ENCODE data around the gene OPHN1.
"Not testable (repeated sequence)": the region's sequence is repeated elsewhere in the genome, so short reads cannot be mapped to it uniquely, and the experiment has no call there.

The OPHN1 gene

DNA sequence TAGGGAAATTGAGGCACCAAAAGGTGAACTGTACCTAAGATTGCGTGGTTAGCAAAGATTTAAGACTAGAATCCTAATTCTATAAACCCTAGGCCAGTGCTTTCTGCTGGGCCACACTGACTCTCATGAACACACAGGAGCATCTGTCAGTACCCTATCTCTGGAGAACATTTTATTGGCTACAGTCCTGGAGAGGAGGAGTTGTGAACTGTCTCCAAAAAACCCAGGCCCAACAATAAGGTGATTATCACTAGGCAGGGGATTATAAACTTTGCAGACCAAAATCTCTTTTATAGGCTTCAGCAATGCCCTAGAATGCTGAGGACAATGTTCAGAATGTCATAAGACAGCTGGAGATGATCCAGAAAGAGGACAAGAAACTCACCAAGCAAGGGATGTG, 24.1 kb downstream of the OPHN1 start:
- Histone ChIP-seq H3K27me3 (peaks cover 30% of the 10 kb centered on the region), H3K36me3 (no peaks in the 10 kb centered on the region), H3K4me1 (no peaks in the 10 kb centered on the region), H3K4me3 (no peak overlapping the region), H4K20me1 (no peaks in the 10 kb centered on the region), H3K9ac (no peak overlapping the region), H3K27ac (no peak overlapping the region), H3K4me2 (no peak overlapping the region), H3K9me3 (no peaks in the 10 kb centered on the region)
- TF ChIP-seq Cebpa-rat (IDR thresholded peaks at IDR 0.05), result no peak

DNA sequence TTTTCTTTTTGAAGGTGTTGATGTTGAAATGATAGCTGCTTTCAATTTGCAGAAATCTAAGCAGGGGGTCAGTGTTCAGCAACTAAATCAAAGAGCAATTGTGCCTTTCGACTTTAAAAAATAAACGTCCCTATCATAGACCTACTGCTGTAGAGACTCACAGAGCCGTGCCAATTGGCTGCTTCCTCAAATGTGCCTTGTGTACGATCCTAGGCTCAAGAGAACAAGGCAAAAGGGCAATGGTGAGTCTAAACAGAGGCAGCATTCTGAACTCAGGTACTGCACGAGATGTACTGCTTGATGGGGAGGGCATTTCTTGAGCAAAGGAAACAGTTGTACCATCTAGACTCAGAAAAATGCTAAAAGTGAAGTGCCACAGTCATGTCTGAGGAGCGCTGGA, 29.8 kb downstream of the OPHN1 start:
- Histone ChIP-seq H4K20me1 (no peaks in the 10 kb centered on the region), H3K9me3 (0 out of 2 replicates have a peak, but pooled peaks cover 12% of the 10 kb centered on the region), H3K36me3 (no peaks in the 10 kb centered on the region), H3K9ac (no peak overlapping the region), H3K4me2 (no peak overlapping the region), H3K27ac (no peak overlapping the region), H3K4me1 (no peaks in the 10 kb centered on the region), H3K27me3 (peaks cover 17% of the 10 kb centered on the region), H3K4me3 (no peak overlapping the region)
- TF ChIP-seq Cebpa-rat (IDR thresholded peaks at IDR 0.05), result no peak

DNA sequence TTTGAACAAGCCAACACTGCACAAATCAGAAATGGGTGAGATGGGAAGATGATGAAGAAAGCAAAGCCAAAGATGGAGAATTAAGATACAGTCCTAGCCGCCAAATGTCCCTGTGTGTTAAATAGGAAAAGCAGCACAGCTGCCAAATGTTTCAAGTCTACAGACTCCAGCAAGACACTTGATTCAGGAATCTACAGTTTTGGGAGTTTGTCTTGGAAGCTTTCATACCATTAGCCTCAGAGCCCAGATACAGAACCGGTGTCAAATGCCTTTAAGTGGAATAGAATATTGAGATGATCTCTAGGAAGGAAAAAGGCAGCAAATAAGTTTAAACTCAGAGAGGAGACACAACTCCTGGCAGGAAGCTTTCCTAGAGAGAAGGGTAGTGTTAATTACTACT, 30.3 kb downstream of the OPHN1 start:
- H3K4me3 ChIP-seq, result no peak overlapping the region
- H3K4me1 ChIP-seq, result no peaks in the 10 kb centered on the region
- 0 out of 2 replicates have a peak, but pooled peaks cover 12% of the 10 kb centered on the region for H3K9me3 ChIP-seq
- H4K20me1 ChIP-seq, result no peaks in the 10 kb centered on the region
- TF ChIP-seq Cebpa-rat (IDR thresholded peaks at IDR 0.05), result no peak
- no peak overlapping the region for H3K27ac ChIP-seq
- H3K27me3 ChIP-seq, result peaks cover 17% of the 10 kb centered on the region
- no peak overlapping the region for H3K9ac ChIP-seq
- no peak overlapping the region for H3K4me2 ChIP-seq
- no peaks in the 10 kb centered on the region for H3K36me3 ChIP-seq

DNA sequence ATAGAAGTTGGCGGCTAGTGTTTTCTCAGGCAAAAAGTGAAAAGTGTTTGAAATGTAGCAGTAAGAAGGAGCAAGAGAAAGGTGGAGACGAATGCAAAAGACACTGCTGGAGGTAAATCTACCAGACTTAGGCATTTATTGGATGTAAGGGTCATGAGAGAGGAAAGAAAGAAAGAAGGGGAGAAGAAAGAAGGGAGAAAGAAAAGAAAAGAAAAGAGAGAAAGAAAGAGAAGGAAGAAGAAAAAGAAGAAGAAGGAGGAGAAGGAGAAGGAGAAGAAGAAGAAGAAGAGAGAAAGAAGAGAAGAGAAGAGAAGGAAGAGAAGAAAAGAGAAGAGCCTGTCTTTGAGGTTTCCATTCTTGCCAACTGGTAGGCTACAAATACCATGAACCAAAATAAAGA, 31.2 kb downstream of the OPHN1 start:
- Histone ChIP-seq H3K27ac (no peak overlapping the region), H3K4me2 (no peak overlapping the region), H3K9ac (no peak overlapping the region), H3K9me3 (0 out of 2 replicates have a peak, but pooled peaks cover 12% of the 10 kb centered on the region), H3K4me1 (0 out of 2 replicates have a peak, but pooled peaks cover under 1% of the 10 kb centered on the region), H3K27me3 (peaks cover 17% of the 10 kb centered on the region), H3K36me3 (no peaks in the 10 kb centered on the region), H3K4me3 (no peak overlapping the region), H4K20me1 (no peaks in the 10 kb centered on the region)
- no peak for TF ChIP-seq Cebpa-rat (IDR thresholded peaks at IDR 0.05)

DNA sequence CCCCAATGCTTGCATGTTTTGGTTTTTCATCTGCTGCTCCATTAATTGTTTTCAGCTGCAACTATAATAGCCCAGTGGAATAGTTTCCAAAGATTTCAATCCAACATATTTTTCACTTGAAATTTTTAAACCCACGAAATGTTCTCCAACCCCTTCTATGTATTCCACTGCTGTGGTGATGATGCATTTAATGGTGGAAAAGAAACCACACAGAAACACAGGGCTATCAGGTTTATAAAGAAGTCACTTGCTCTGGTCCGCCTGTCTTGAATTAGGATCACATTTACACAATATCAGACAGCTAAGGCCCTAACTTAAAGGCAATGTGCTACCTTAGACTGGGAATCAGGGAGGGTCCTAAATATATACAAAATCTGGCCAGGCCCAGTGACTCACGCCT, 35.0 kb downstream of the OPHN1 start:
- Histone ChIP-seq H3K4me3 (no peak overlapping the region), H3K27ac (no peak overlapping the region), H3K9ac (no peak overlapping the region), H3K4me1 (peaks cover 7% of the 10 kb centered on the region; the same call in 1 of the 2 replicates), H3K36me3 (no peaks in the 10 kb centered on the region), H3K27me3 (peaks cover 16% of the 10 kb centered on the region), H3K9me3 (0 out of 2 replicates have a peak, but pooled peaks cover 12% of the 10 kb centered on the region), H3K4me2 (no peak overlapping the region), H4K20me1 (no peaks in the 10 kb centered on the region)
- TF ChIP-seq Cebpa-rat (IDR thresholded peaks at IDR 0.05), result no peak

DNA sequence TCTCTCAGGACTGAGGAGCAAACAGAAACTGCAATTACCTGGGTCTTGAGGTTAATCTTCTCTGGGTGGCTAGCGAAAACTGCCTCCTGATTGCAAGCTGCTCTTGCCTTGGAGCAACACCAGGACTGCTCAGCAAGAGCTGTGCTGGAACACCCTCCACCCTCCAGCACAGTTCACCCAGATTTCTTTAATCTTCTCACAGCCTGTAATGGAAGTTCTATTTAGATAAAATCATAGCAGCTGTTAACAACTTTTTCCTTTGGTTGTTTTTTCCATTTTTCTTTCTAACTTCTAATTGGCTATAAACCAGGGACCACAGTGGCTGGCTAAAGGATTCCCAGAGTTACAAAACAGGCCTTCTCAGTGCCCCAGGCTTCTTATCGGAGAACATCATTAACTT, 36.3 kb downstream of the OPHN1 start:
- Histone ChIP-seq H4K20me1 (no peaks in the 10 kb centered on the region), H3K27me3 (peaks cover 18% of the 10 kb centered on the region), H3K9me3 (0 out of 2 replicates have a peak, but pooled peaks cover 12% of the 10 kb centered on the region), H3K4me2 (no peak overlapping the region), H3K27ac (no peak overlapping the region), H3K4me1 (peaks cover 7% of the 10 kb centered on the region; the same call in 1 of the 2 replicates), H3K36me3 (no peaks in the 10 kb centered on the region), H3K9ac (no peak overlapping the region), H3K4me3 (no peak overlapping the region)
- TF ChIP-seq Cebpa-rat (IDR thresholded peaks at IDR 0.05), result no peak

DNA sequence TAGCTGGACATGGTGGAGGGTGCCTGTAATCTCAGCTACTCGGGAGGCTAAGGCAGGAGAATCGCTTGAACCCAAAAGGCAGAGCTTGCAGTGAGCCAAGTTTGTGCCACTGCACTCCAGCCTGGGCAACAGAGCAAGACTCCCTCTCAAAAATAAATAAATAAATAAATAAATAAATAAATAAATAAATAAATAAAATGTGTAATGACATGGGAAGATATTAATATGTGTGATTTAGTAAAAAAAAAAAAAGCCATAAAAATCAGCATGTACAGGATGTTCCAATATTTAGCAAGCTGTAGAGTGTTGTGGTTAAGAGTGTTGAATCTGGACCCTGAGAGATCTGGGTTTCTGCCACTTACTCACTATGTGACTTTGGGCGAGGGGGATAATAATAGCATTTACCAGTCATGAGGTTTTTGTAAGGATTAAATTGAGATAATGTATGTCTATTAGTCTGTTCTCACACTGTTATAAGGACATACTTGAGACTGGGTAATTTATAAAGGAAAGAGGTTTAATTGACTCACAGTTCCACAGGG, 43.8 kb downstream of the OPHN1 start:
- H3K27me3 ChIP-seq, result peaks cover 66% of the 10 kb centered on the region
- H3K36me3 ChIP-seq, H3K4me1 ChIP-seq, H3K9me3 ChIP-seq, H4K20me1 ChIP-seq, H3K27ac ChIP-seq, H3K4me2 ChIP-seq, H3K4me3 ChIP-seq, H3K9ac ChIP-seq: not testable (repeated sequence)

DNA sequence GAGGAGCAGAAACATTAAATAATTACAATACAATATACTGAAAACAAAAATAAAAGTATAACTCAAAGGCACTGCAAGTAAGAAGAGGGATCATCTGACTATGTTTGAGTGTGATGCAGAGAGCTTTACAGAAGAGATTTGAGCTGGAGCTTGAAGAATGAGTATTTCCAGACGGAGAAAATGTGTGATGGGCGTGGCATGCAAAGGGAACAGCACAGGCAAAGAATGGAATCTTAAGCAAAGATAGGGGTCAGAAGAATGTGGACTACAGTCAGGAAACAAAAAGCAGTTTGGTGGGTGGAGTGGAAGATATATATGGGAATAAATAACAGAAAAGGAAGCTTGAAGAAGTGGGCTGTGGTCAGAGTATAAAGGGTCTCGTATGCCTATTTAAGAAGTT, 45.5 kb downstream of the OPHN1 start:
- Histone ChIP-seq H3K9me3 (no peaks in the 10 kb centered on the region), H3K27me3 (peaks cover 63% of the 10 kb centered on the region), H3K27ac (no peak overlapping the region)

DNA sequence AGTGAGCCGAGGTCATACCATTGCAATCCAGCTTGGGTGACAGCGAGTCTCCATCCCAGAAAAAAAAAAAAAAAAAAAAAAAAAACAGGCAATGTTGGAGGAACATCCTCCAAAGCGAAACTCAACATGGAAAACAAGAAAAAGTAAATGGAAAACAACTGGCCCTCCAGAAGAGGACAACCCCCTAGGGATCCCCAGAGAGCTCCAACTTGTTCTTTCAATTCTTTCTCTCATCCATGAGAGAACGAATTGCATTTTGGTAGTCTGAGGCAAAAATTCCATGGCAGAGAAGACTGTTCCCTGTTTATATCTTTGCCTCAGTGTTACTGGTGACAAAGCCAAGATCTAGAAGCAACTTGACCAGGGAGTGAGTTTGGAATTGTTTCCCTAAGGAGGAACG, 49.8 kb downstream of the OPHN1 start:
- Histone ChIP-seq H3K27ac (no peak overlapping the region), H3K9me3 (peaks cover 9% of the 10 kb centered on the region; the same call in 1 of the 2 replicates), H3K4me3 (no peak overlapping the region), H3K4me1 (no peaks in the 10 kb centered on the region), H3K27me3 (peaks cover 45% of the 10 kb centered on the region), H3K36me3 (no peaks in the 10 kb centered on the region), H3K4me2 (no peak overlapping the region), H3K9ac (no peak overlapping the region), H4K20me1 (no peaks in the 10 kb centered on the region)
- TF ChIP-seq Cebpa-rat (IDR thresholded peaks at IDR 0.05), result no peak

More for the DNA sequence above, 45.5 kb downstream of the OPHN1 start:
- no peaks in the 10 kb centered on the region for H3K4me1 ChIP-seq
- no peak overlapping the region for H3K4me3 ChIP-seq
- H3K36me3 ChIP-seq, result no peaks in the 10 kb centered on the region
- TF ChIP-seq Cebpa-rat (IDR thresholded peaks at IDR 0.05), result no peak
- H3K4me2 ChIP-seq, result no peak overlapping the region
- no peak overlapping the region for H3K9ac ChIP-seq
- no peaks in the 10 kb centered on the region for H4K20me1 ChIP-seq

DNA sequence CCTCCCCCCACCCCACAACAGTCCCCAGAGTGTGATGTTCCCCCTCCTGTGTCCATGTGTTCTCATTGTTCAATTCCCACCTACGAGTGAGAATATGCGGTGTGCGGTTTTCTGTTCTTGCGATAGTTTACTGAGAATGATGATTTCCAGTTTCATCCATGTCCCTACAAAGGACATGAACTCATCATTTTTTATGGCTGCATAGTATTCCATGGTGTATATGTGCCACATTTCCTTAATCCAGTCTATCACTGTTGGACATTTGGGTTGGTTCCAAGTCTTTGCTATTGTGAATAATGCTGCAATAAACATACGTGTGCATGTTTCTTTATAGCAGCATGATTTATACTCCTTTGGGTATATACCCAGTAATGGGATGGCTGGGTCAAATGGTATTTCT, 55.7 kb downstream of the OPHN1 start:
- not testable (repeated sequence) for H3K4me3 ChIP-seq, H4K20me1 ChIP-seq, H3K4me2 ChIP-seq, H3K9ac ChIP-seq, H3K36me3 ChIP-seq, H3K27ac ChIP-seq, H3K9me3 ChIP-seq, H3K4me1 ChIP-seq
- peaks cover 26% of the 10 kb centered on the region for H3K27me3 ChIP-seq

DNA sequence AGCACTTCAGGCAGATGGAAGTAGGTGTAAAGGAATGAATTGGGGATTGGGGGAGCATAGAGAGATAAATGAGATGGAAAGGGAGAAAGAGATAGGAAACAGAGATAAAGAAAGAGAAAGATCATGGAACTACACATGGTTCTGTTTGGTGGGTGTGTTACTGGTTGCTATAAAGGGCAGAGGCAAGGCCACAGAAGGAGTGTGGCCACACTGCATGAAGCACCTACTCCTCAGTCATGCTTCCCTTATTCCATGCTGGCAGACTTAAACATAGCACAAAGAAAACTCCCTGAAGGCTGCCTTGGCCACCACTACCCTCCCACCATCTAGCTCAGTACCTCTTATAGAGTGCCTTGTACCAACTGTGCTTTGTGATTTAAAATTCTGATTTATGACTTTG, 56.9 kb downstream of the OPHN1 start:
- no peaks in the 10 kb centered on the region for H3K36me3 ChIP-seq
- no peaks in the 10 kb centered on the region for H3K4me1 ChIP-seq
- no peak for TF ChIP-seq Cebpa-rat (IDR thresholded peaks at IDR 0.05)
- H3K4me3 ChIP-seq, result no peak overlapping the region
- no peak overlapping the region for H3K9ac ChIP-seq
- peaks cover 7% of the 10 kb centered on the region; the same call in 1 of the 2 replicates for H3K9me3 ChIP-seq
- H3K27ac ChIP-seq, result no peak overlapping the region
- H3K27me3 ChIP-seq, result peaks cover 33% of the 10 kb centered on the region
- no peak overlapping the region for H3K4me2 ChIP-seq
- H4K20me1 ChIP-seq, result no peaks in the 10 kb centered on the region
